Activated T-helper 9 cell treated with anti-CD3 and anti-CD28 coated beads, Interleukin-2, amount 50 U/mL, for 16 hours (primary cell): ENCODE data around the gene SAP25.
"Not testable (repeated sequence)": the region's sequence is repeated elsewhere in the genome, so short reads cannot be mapped to it uniquely, and the experiment has no call there.

Source experiments
- DNase-seq: peaks from one replicate; pipeline ENCODE4 v3.0.0-alpha.2; 2020; ENCODE audit warnings: low read depth

SAP25 gene

DNA sequence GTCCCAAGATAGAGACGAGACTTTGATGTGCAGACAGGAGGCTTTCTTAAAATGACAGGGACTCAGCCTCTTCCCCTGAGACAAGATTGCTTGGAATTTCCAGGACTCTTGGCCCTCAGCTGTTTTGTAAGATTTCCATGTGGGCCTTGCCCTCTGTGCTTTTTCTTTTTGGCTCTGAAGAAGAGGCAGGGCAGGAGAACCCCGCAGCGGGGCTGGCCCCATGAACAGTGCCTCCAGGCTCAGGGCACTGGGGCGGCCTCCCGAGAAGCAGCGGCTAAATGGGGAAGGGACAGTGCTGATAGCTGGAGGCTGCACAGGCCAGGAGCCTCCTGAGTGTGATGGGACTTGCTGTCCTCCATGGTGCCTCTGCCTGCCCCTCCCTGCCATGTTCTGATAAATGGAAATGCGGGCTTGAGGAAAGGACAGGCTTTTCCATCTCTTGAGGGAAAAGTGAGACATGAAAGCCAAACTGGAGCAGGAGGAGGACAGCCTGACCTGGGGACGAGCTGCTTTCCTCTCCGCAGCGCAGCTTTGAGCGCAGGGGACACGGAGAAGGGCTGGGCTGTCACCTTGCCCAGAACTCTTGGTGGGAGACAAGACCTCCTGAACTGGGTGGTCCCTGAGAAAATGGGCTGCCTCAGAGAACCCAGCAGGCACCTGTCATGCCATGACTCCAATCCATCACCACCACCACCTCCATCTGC, 12.1 kb downstream of the SAP25 start:
- DNase-seq, result no peak

DNA sequence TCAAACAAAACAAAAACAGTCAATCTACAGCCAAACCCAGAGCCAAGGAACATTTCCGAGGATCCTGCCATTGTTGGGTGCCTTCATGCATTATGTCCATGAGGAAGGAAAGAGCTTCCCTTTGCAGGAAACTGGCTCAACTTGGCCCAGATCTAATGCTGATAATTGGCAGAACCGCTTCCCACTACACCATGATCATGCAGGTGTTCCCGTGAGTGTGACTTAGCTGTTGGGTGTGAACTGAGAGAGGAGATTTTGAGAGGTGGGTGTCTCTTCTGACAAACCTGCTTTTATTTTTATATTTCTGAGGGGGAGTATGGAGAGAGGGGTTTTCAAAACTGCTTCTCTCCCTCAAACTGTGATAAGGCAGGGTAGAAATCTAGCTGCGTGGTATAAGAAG, 14.6 kb downstream of the SAP25 start:
- DNase-seq, result no peak

DNA sequence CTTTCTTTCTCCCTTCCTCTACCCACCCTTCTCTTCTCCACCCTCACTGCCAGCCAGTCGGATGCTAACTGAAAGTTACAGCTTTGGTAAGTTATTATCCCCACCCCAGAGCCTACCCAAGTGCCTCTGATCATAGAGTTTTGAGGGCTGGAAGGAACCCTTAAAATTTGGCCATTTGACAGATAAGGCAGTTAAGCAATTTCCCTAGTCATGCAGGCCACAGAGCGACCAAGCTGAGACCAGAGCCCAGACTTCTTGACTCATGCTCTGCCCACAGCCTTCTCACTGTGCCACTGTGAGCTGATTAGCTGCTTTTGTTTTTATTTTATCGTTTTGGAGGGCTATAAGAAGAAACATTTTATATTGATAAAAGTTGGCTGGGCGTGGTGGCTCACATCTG, 17.2 kb downstream of the SAP25 start:
- DNase-seq, result no peak

DNA sequence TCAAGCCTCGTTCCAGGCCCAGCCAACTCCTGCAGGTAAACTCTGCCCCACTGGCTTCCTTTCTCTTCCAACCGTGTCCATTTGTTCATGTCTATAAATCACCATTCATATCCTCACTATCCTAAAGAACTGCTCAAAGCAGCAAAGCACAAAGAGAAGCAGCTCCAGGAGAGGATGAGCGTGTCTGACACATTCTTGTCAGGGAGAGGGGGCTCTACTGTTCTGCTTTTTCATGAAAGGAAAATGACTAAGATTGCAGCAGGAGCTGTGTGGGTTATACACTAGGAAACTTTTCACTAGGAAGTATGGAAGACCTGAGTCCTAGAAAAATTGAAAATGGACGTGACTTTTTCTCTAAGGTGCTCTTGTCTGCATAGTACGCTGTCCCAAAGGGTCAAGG, 18.0 kb downstream of the SAP25 start:
- no peak for DNase-seq

DNA sequence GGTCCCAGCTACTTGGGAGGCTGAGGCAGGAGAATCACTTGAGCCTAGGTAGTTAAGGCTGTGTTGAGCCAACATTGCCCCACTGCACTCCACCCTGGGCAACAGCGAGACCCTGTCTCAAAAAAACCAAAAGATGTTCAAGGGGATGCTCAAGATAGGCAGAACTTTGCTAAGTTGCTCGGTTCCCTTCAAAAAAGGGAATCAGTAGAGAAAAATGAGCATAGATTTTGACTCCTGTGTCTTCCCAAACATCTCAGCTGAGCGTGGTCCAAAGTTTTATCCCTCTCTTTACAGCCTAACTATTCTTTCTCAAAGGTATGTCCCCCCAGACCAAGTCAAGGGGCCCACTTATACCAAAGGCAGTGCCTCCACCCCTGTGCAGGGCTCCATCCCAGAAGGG, 20.7 kb downstream of the SAP25 start:
- no peak for DNase-seq

DNA sequence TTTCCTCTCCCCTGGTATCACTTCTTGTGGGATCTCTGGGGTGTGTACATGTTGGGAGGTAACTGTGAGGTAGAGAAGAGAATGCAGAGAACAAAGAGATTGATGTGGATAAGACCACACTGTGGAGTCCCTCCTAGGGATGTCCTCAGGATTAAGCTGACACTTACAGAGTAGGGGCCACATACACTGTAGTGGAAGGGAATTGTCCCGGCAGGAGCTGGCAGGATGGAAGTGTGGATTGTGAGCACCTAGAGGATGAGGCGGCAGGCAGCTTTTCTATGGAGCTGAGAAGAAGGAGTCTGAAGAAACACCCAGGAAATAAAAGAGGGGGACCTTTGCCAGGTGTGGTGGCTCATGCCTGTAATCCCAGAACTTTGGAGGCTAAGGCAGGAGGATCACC, 21.2 kb downstream of the SAP25 start:
- DNase-seq, result no peak

DNA sequence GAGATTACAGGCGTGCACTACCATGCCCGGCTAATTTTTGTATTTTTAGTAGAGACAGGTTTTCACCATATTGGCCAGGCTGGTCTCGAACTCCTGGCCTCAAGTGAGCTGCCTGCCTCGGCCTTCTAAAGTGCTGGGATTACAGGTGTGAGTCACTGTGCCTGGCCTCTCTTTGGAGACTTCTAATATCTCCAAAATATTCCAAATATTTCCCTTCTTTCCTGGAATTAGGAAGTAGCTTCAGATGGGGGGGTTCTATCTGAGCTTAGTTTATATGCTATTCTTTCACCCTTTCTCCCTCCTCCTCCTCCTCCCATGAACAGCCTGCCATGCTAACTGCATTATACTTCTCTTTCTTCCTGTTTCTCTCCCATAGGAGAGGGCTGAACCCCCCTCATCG, 25.3 kb downstream of the SAP25 start:
- DNase-seq, result not testable (repeated sequence)

DNA sequence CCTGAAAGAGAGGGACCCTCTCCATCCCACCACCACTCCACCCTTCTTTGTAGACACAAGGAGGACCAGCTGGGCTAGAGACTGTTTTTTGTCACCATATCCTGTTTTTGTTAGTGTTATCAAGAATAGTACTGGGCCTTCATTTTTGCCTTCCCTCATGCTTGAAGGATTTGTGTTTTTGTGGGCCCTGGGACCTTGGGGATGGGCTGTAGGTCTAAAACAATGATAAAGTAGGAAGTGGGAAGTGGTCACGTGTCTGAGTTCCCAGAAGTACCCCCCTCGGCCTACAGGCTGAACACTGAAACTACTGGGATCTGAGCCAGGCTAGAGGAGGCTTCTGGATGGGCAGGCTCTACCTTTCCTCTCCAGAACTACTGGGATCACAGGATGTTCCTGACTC, 25.8 kb downstream of the SAP25 start:
- DNase-seq, result no peak

DNA sequence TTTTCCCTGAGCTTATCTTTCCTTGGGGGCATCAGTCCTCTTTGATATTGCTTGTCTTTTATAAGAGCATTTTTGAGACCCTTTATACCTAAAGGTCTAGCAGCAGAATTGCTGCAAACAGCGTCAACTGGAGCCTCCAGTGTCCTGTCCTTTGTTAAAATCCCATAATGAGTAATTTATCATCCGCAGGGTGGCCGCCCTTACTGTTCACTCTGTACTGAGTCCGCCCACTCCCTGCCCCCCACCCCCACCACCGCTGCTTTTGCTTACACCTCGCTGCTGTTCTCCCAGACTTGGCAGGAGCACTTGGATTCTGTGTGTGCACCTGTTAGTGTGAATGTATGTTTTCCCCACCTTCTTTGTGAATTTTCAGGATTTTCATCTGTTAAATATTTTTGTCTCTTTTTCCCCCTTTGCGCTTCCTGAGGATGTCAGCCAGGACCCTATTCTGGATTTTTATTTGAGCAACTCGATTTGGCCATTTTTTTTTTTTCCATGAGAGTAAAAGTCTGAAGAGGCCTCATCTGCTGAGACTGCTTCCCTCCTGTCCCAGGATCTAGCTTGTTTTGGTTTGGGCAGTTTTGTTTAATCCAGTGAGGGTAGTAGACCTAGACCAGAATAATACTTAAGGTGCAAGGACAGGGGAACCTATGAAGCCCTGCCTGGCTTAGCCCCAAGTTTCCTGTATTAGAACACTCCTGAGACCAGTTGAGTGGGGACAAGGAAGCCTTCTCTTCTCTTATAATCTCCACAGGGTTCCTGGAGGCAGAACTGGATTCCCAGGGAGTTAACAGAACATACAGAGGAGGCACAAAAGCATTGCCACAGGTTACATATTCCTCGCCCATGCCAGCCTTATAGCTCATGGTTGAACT, 26.5 kb downstream of the SAP25 start:
- no peak for DNase-seq

DNA sequence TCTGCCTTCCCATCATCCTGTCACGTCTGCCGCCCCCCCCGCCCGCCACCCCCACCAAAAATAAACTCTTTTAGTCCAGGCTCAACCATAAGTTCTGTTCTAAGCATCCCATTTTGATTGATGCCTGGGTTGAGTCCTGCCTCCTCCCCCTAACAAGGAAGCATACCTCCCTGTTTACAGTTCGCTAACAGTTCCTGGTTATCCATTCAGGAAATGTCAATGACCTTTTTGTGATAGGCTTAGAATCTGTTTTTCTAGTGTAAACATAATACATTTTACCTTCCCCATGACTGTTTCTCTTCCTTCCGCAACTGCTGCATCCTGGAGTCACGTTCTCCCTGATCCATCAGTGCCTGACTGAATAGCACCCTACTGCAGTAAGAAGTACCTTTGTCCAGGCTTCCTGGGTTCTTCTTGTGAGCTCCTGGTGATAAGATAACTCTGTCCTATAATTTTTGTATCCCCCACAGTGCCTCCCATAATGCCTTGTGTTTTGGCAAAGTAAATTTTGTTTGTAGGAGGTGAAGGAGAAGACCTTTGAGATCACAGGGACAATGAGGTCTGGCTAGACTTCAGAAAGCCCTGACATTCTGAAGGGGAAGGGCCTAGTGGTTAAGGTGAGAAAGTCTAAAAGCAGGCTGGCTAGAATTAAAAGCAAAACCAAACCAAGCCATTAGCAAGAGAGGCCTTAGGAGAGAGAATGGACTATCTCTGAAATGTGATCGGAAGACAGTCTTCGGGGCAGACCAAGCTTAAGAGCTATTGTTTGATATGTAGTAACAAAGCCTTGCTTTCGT, 27.4 kb downstream of the SAP25 start:
- DNase-seq, result no peak

DNA sequence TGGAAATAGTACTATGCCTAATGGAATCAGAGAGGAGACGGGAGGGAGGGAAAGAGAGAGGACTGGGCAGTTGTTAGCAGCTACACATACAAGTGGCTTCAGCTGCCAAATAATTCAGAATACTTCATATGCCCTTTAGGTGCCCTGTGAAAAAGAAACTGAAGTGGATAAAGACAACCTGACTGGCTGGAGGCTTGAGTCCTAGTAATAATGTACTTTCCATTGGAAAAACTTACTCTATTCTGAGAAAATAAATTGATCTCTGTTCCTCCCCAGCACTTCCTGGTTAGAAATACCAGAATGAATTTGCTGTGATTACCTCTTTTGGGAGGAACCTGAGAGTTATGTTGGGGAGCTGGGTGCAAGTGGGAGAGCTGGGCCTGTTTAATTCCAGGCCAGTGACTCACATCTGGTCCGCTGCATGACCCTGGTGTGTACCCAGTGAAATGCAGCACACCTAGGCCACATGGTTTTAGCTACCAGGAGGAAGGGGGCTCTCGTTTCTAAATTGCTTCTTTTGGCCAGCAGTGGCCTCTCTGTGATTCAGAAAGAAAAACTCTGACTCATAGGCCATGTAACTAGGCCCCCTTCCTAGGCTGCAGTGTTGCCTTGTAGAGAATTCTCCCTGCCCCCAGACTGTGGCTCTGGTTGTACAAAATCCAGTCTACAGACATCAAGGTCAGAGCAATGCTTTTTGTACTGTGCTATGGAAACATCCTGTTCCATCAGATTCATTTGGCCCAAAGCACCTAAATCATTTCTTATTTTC, 28.2 kb downstream of the SAP25 start:
- DNase-seq, result peak; percentile 35

DNA sequence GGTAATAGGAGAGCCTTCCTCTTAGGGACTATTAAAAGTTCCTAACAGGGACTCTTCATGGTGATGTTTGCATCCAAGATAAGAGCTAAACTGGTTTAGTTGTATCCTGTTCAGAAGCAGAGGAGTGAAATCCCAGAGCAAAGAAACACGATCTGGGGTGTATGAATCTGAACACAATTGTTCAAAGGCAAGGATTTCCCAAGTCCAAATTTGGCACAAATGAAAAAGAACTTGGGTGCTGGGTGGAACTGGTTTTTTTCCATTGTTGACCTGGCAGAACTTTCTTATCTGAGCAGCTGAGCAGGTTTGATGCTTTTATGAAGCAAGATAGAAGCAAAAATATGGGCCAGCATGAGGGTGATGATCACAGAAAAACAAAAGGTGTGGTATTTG, 28.7 kb downstream of the SAP25 start:
- no peak for DNase-seq

DNA sequence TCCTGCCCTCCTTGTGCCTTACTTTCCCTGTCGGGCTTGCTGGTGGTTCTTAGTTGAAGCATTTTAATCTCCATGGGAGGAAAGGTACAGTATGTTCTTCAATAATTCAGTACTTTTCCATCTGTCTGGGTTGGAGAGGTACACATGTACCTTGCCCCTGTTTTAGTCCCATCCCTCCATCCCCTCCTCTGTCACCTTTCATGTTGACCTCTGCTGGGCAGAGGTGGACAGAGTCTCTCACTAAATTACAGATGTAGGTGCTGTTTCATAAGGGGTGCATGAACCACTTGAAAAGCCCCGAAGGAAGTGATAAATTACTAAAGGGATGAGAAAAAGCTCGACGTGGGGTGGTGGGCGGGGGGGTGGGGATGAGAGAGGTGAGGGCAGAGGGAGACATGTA, 29.3 kb downstream of the SAP25 start:
- DNase-seq, result no peak

DNA sequence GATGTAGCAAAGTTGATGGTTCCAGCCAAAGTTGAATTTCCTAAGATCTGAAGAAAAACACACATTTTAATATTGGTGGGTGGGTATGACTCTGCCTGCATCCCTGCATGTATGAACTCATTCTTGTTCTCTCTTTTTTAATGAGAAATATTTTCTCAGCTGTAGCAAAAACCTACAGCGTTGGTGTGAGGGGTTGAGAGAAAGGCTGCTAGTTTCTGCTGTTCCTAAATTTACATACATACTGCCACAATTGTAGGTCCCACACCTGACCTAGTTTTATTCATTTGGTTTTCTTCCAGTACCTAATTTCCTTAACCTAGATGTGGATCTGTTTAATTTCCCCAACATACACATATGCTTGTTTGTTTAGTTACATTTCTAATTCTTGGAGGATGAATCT, 30.1 kb downstream of the SAP25 start:
- DNase-seq, result no peak

DNA sequence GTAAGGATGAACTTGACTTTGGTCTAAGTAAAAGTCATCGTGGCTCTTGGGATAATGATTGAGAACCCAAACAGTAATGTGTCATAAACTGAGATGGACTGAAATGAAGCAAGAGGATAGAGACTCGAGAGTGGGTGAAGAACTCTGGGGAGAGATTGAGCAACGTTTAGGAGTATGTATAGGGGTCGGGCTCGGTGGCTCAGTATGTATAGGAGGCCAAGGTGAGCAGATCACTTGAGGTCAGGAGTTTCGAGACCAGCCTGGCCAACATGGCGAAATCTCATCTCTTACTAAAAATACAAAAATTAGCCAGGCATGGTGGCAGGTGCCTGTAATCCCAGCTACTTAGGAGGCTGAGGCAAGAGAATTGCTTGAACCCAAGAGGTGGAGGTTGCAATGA, 32.4 kb downstream of the SAP25 start:
- DNase-seq, result not testable (repeated sequence)

DNA sequence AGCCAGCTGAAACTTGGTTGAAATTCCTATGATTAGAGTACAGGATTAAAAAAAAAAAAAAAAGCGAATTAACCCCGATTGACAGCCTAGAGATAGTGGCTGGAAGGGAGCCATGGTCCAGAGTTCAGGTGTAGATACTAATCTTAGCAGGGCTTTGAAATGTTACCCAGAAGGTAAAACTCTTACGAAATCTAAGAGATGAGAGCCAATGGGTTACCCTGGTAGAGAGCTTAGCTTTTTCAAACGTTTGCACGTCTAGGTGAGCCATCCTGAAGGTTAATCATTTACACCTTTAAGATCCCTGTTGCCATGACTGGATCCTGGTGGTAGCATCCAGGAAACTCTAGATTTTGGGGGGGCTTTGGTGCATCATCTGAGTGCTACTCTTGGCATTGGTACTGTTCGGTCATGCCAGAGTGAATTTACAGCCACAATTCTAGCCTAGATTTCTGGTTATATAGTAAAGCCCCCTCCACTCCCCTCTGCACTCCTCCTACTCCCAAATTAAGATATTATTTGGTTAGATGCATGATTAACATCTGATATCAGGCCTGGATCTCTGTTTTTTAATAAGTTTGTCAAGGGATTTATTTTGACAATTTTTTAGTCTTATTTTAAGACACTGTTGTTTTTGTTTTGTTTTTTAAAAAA, 33.5 kb downstream of the SAP25 start:
- DNase-seq, result no peak

DNA sequence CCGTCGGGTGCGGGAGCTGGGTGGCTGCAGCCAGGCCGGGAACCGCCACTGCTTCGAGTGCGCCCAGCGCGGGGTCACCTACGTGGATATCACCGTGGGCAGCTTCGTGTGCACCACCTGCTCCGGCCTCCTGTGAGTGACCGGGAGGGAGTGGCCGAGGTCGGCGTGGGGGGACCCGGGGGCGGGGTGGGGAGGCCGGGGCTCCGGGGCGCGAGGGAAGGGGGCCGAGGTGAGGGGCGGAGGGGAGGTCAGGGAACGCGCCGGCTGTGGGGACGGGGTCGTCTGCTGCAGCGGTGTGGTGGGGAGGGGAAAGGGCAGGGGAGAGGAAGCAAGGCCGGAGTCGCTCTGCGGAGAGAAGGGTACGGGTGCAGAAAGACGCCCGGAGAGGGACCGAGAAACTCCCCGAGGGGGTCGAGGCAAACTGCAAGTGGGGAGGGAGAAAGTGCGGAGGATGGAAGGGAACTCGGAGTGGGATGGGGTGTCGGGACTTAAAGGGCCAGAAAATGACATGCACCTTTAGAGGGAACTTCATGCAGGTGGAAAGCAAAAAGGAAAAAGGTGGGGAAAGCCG, 34.2 kb downstream of the SAP25 start:
- no peak for DNase-seq

DNA sequence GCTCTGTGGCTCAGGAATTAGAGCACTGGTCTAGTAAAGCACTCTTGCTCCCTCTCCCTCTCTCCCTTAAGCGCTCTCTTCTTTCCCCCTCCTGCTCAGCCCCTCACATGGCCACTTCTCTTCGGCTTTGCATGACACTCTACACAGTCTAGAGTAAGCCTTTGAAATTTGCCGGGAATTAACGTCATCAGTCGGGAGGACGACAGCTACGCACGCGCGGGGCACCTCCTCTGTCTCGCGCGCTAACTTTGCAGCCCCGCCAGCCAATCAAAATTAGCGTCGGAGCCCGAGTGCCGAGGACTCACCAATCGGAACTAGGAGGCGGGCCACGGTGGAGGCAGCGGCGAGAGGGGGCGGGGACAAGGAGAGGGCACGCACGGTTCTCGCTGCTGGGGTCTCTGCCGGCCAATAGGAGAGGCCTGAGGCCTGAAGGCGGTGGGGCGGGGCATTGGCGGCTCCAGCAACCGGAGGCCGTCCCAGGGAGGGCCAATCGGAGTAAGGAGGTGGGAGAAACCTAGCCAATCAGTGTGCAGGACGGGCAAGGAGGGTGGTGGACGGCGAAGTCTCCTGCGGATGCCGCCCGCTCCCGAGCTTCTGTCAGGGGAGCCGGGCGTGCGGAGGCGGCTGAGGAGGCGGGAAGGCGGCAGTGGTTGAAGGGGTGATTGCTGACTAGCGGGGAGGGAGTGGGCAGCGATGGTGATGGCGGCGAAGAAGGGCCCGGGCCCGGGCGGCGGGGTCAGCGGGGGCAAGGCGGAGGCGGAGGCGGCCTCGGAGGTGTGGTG, 34.9 kb downstream of the SAP25 start, which contains the start of gene AGFG2:
Gene AGFG2 (plus strand): TSS at position 550 of the 782 bp plus-strand sequence. CDS start 144 bp downstream, at position 694.
- DNase-seq, result peak; percentile 100

DNA sequence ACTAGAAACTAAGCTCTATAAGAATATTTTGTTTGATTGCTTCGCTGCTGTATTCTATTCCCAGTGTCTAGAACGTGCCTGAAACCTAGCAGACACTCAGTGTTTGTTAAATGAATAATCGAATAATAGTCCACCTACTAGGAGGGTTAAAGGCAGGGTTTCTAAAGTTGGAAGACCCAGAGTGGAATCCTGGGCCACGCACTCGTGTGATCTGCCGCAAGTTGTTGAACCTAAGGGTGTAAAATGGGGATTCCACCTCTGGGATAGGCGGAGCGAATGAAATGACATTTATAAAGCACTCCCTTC, 35.4 kb downstream of the SAP25 start:
- DNase-seq, result no peak

DNA sequence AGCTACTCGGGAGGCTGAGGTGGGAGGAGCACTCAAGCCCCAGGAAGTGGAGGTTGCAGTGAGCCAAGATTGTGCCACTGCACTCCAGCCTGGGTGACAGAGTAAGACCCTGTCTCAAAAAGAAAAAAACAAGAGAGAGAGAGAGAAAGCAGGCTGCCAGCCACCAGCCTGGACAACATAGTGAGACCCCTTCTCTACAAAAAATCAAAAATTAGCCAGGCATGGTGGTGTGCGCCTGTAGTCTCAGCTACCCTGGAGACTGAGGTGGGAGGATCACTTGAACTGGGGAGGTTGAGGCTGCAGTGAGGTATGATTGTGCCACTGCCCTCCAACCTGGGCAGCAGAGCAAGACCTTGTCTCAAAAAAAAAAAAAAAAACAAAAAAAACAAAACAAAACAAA, 37.0 kb downstream of the SAP25 start:
- not testable (repeated sequence) for DNase-seq
